ENCODE measurements around the gene CFAP46. TPM values are rescaled to one million over a fixed set of nuclear protein-coding genes. Genes with fewer than 3 reads are reported as not detected.

Gene CFAP46
- total RNA-seq, 1 donor from 2014 or later, result 15.4 TPM

DNA sequence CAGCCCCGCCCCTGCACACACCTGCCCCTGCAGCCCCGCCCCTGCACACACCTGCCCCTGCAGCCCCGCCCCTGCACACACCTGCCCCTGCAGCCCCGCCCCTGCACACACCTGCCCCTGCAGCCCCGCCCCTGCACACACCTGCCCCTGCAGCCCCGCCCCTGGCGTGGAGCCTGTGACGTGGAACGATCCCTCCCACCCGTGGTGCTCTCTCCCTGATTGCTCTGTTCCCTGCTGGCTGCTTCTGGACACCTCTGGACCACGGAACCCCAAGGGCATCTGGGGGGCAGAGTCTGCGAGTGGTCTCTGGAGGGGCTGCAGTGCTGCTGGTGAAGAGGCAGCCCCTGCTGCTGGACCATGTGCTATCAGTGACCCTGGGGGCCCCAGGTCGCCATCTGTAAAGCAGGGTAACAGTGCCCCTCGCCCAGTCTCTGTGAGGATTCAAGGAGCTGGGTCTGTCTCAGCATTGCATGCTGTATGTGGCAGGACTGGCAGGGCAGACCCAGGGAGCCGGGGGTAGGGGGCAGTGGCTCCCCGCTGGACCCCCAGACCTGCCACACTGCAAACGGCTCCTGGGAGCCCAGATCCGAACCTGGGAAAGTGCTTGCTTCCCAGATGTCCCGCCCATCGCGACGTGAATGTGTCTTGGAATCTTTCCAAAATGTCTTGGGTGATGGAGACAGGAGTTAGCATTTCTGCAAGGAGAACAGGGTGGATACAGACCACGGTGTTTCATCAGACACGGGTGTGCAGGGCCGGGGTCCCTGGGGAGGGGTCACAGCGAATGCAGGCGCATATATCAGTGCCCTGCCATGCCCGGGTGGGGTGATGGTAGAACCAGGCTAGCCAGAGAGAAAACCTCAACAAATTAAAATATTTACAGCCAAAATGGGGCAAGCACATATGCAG is 128.6 kb downstream of the CFAP46 start:
- Mint-ChIP-seq H3K36me3 (ENCODE audit: insufficient read depth) (no peaks in the 10 kb centered on the region), H3K9me3 (ENCODE audit: low read depth) (peaks cover 2% of the 10 kb centered on the region), H3K27ac (no peak overlapping the region), H3K27me3 (peaks cover 29% of the 10 kb centered on the region), H3K4me1 (ENCODE audit: low read depth) (no peaks in the 10 kb centered on the region), H3K4me3 (ENCODE audit: low read depth) (no peak overlapping the region)
- TF ChIP-seq, protein P1, sequence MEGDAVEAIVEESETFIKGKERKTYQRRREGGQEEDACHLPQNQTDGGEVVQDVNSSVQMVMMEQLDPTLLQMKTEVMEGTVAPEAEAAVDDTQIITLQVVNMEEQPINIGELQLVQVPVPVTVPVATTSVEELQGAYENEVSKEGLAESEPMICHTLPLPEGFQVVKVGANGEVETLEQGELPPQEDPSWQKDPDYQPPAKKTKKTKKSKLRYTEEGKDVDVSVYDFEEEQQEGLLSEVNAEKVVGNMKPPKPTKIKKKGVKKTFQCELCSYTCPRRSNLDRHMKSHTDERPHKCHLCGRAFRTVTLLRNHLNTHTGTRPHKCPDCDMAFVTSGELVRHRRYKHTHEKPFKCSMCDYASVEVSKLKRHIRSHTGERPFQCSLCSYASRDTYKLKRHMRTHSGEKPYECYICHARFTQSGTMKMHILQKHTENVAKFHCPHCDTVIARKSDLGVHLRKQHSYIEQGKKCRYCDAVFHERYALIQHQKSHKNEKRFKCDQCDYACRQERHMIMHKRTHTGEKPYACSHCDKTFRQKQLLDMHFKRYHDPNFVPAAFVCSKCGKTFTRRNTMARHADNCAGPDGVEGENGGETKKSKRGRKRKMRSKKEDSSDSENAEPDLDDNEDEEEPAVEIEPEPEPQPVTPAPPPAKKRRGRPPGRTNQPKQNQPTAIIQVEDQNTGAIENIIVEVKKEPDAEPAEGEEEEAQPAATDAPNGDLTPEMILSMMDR (IDR thresholded peaks at IDR 0.05; ENCODE audit: unreplicated experiment), result no peak
- no peak for DNase-seq (ENCODE audit: low spot score, unreplicated experiment)

DNA sequence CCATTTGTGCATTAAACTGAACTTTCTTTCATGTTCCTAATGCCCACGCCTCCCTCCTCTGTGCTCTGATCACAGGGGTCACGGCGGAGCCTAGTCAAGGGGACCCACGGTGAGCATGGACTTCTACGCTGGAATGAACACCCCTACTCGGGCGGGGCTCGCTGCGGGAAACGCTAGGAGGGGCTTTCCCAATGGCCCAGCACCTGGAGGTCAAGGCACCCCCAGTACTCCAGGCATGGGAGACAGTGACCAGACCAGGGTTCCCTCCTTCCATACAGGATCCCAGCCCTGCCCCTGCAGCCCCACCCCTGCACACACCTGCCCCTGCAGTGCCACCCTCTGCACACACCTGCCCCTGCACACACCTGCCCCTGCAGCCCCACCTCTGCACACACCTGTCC is 129.4 kb downstream of the CFAP46 start:
- Mint-ChIP-seq H3K4me1 (ENCODE audit: low read depth) (no peaks in the 10 kb centered on the region), H3K9me3 (ENCODE audit: low read depth) (no peaks in the 10 kb centered on the region), H3K27ac (no peak overlapping the region), H3K4me3 (ENCODE audit: low read depth) (no peak overlapping the region), H3K27me3 (peaks cover 26% of the 10 kb centered on the region), H3K36me3 (ENCODE audit: insufficient read depth) (no peaks in the 10 kb centered on the region)
- TF ChIP-seq, protein P1 (IDR thresholded peaks at IDR 0.05; ENCODE audit: unreplicated experiment), result no peak
- DNase-seq (ENCODE audit: low spot score, unreplicated experiment), result no peak

DNA sequence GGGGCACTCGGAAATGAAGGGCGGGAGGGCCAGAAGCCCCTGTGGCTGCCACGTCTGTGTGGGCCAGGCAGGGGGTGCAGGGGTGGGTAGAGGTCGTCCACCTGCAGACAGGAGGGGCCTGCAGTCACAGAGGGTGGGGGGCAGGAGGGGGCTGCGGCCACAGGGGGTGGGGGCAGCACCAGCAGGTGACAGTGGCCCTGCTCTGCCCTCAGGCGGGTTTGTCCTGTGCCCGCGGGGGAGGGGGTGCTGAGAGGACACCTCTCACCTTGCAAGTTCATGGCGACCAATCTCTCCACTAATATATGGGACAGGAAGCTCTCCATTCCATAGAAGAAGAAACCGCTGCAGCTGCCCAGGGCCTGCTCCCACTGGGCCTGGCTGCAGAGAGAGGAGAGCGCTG is 129.8 kb downstream of the CFAP46 start:
- DNase-seq (ENCODE audit: low spot score, unreplicated experiment), result no peak
- H3K27ac Mint-ChIP-seq, result no peak overlapping the region
- H3K36me3 Mint-ChIP-seq (ENCODE audit: insufficient read depth), result no peaks in the 10 kb centered on the region
- H3K27me3 Mint-ChIP-seq, result peaks cover 26% of the 10 kb centered on the region
- TF ChIP-seq, protein P1 (IDR thresholded peaks at IDR 0.05; ENCODE audit: unreplicated experiment), result no peak
- H3K4me3 Mint-ChIP-seq (ENCODE audit: low read depth), result no peak overlapping the region
- no peaks in the 10 kb centered on the region for H3K9me3 Mint-ChIP-seq (ENCODE audit: low read depth)
- no peaks in the 10 kb centered on the region for H3K4me1 Mint-ChIP-seq (ENCODE audit: low read depth)

DNA sequence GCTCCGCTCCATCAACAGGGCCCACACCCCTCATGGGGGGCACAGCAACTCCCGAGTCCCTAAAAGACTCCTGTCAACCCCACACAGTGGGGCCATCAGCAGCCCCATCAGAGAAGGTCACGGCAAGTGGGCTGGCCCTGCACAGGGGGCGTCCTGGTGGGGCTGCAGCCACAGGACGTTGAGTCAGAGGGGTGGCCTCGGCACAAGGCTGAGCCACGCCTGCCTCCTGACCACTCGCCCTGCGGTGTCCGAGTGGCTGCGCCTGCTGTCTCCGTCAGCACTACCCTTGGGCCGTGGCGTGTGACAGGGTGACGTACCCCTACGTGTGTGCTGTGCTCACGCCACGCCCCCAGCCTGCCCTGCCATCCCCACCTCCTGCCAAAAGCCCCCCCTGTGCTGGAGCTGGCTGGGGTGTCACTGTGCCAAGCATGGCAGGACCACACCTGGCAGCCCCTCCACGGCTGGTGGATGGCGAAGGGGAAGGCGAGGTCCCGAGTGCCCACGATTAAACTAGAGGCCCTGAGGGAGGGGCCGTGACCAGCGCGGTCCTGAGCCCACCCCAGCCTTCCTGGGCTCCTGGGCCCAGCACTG is 130.4 kb downstream of the CFAP46 start:
- Mint-ChIP-seq H3K9me3 (ENCODE audit: low read depth) (no peaks in the 10 kb centered on the region), H3K27me3 (peaks cover 21% of the 10 kb centered on the region), H3K4me3 (ENCODE audit: low read depth) (no peak overlapping the region), H3K36me3 (ENCODE audit: insufficient read depth) (no peaks in the 10 kb centered on the region), H3K27ac (no peak overlapping the region), H3K4me1 (ENCODE audit: low read depth) (no peaks in the 10 kb centered on the region)
- TF ChIP-seq, protein P1 (IDR thresholded peaks at IDR 0.05; ENCODE audit: unreplicated experiment), result no peak
- DNase-seq (ENCODE audit: low spot score, unreplicated experiment), result no peak

DNA sequence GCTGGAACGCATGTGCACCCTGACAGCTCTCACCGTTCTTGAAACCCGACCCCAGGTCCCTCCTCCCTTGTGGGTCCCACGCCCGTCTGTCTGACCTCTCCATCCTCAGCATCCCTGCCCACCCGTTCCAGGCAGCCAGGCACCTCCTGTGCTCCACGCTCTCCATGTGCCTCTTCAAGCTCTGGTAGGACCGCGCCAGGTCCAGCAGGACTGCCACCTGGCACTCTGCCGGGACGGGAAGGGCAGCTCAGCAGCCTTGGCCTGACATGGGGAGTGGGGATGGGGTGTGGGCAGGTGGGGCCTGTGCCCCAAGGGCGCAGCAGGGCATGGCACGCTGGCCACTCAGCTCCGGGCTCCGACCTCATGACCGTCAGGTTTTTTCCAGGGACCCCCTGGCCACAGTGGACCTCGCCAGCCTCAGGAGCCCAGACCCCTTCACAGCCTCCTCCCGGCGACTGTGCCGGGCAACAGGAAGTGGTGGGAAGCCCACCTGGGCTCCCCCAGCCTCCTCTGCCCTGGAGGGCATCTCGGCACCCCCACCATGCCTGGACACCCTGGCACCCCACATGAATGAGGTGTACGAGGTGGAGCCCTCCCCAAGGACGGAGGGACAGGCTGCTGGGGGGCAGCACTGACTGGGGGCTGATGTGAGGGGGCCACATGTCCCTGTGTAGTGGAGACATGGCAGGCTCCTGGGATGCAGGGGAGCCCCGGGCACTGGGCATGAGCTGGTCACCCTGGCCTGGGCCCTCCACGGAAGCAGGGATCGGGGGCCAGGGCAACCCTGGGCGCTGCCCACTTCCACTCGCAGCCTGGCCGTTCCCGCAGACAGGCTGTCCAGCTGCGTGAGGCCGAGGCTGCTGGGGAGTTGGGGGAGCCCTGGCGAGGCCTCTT is 131.3 kb downstream of the CFAP46 start:
- TF ChIP-seq, protein P1 (IDR thresholded peaks at IDR 0.05; ENCODE audit: unreplicated experiment), result no peak
- Mint-ChIP-seq H3K27me3 (peaks cover 16% of the 10 kb centered on the region), H3K36me3 (ENCODE audit: insufficient read depth) (no peaks in the 10 kb centered on the region), H3K4me1 (ENCODE audit: low read depth) (no peaks in the 10 kb centered on the region), H3K9me3 (ENCODE audit: low read depth) (no peaks in the 10 kb centered on the region), H3K27ac (no peak overlapping the region), H3K4me3 (ENCODE audit: low read depth) (no peak overlapping the region)
- no peak for DNase-seq (ENCODE audit: low spot score, unreplicated experiment)
